ENCODE measurements around the gene DNAJB13. TPM values are rescaled to one million over a fixed set of nuclear protein-coding genes. Genes with fewer than 3 reads are reported as not detected.

DNAJB13 gene
- polyA plus RNA-seq (2012; rRNA removed), result 0.49 and 0.51 TPM in 2 replicates
- polyA plus RNA-seq (2012; cell fraction: cytosol; rRNA removed), result 0.26 and 0.28 TPM in 2 replicates
- 1.0 and 2.0 TPM in 2 replicates for polyA plus RNA-seq (2012; cell fraction: nucleus; rRNA removed)

GRCh38 chr11:73950869-73951710 lies at the start of gene DNAJB13:
Gene DNAJB13 (plus strand): TSS chr11:73951026. CDS start chr11:73951070, 44 bp downstream.
- ChIA-PET CTCF (interaction anchor here (0.8 to 1.9 kb wide), 3 partner anchors 11 to 304 kb away, joined by 3 to 8 read pairs (median 3); no protein-coding TSS in a partner anchor), POLR2A (no interaction called here)
- Histone ChIP-seq H3K9me2 (no peaks in the 10 kb centered on the region), H3K4me3 (ENCODE audit: low read depth in 2 of 2, low read length in 1 of 2) (no peak within 1 kb of the TSS), H3K9me3 (no peaks in the 10 kb centered on the region), H3K9ac (no peak within 1 kb of the TSS), H3K4me1 (ENCODE audit: control insufficient read depth in 1 of 2, insufficient read depth in 2 of 2, low read depth in 1 of 2, low read length in 1 of 2) (no peaks in the 10 kb centered on the region; a peak in 2 of 4 replicates), H2AFZ (ENCODE audit: low read depth) (no peak within 1 kb of the TSS), H3K36me3 (replicated peaks in 1 of 2; ENCODE audit: control insufficient read depth in 1 of 2, insufficient read depth in 2 of 2, low read length in 1 of 2) (no peaks in the 10 kb centered on the region), H3K27ac (ENCODE audit: low read depth in 2 of 2, low read length in 1 of 2) (no peak within 1 kb of the TSS), H3F3A (replicated peaks; ENCODE audit: insufficient read depth) (peaks cover 3% of the 10 kb centered on the region), H3K27me3 (ENCODE audit: insufficient read depth) (no peaks in the 10 kb centered on the region), H4K20me1 (ENCODE audit: insufficient read depth) (no peaks in the 10 kb centered on the region), H3K4me2 (no peak within 1 kb of the TSS), H3K79me2 (ENCODE audit: insufficient read depth) (no peaks in the 10 kb centered on the region)
- DNase-seq, result peak; percentile 72
- 92% methylated on average over 9 of the region's 12 CpGs for WGBS (ENCODE audit: low lambda C conversion rate)
- TF ChIP-seq FOSL2 (IDR thresholded peaks at IDR 0.05; ENCODE audit: borderline replicate concordance, low read depth), result no peak
- TF ChIP-seq RFX5 (IDR thresholded peaks at IDR 0.05; ENCODE audit: low read length), result no peak
- no peak for TF ChIP-seq JUND (IDR thresholded peaks at IDR 0.05)
- no peak for TF ChIP-seq GATA2 (CRISPR knock-in tag; IDR thresholded peaks at IDR 0.05)

GRCh38 chr11:73902303-73902702 lies 48.5 kb upstream of the DNAJB13 start:
- H3K9me3 ChIP-seq, result no peaks in the 10 kb centered on the region
- H3K4me2 ChIP-seq, result no peak overlapping the region
- DNase-seq, result no peak
- H3K9me2 ChIP-seq, result peaks cover 3% of the 10 kb centered on the region; the same call in 1 of the 2 replicates
- CTCF ChIA-PET, result no interaction called here
- no peaks in the 10 kb centered on the region for H3K27me3 ChIP-seq (ENCODE audit: insufficient read depth)
- POLR2A ChIA-PET, result no interaction called here
- no peak for TF ChIP-seq PBX3 (IDR thresholded peaks at IDR 0.05)
- no peak for TF ChIP-seq RCOR1 (IDR thresholded peaks at IDR 0.05; ENCODE audit: low read length)
- TF ChIP-seq FOSL2 (IDR thresholded peaks at IDR 0.05; ENCODE audit: borderline replicate concordance, low read depth), result no peak
- TF ChIP-seq POLR2AphosphoS5 (IDR thresholded peaks at IDR 0.05; ENCODE audit: low read depth, low read length), result no peak
- no peaks in the 10 kb centered on the region; a peak in 1 of 4 replicates for H3K4me1 ChIP-seq (ENCODE audit: control insufficient read depth in 1 of 2, insufficient read depth in 2 of 2, low read depth in 1 of 2, low read length in 1 of 2)
- no peaks in the 10 kb centered on the region for H3K79me2 ChIP-seq (ENCODE audit: insufficient read depth)
- no peak overlapping the region for H3K4me3 ChIP-seq (ENCODE audit: low read depth in 2 of 2, low read length in 1 of 2)
- H3K27ac ChIP-seq (ENCODE audit: low read depth in 2 of 2, low read length in 1 of 2), result no peak overlapping the region
- 89% methylated on average over 1 of the region's 1 CpG for WGBS (ENCODE audit: low lambda C conversion rate)
- no peak overlapping the region for H2AFZ ChIP-seq (ENCODE audit: low read depth)
- H3F3A ChIP-seq (replicated peaks; ENCODE audit: insufficient read depth), result peaks cover 10% of the 10 kb centered on the region
- H3K9ac ChIP-seq, result no peak overlapping the region
- no peaks in the 10 kb centered on the region for H4K20me1 ChIP-seq (ENCODE audit: insufficient read depth)
- H3K36me3 ChIP-seq (replicated peaks in 1 of 2; ENCODE audit: control insufficient read depth in 1 of 2, insufficient read depth in 2 of 2, low read length in 1 of 2), result peaks cover 19 to 27% of the 10 kb centered on the region in 2 experiments

GRCh38 chr11:73907191-73907590 lies 43.6 kb upstream of the DNAJB13 start:
- peaks cover 10% of the 10 kb centered on the region for H3F3A ChIP-seq (replicated peaks; ENCODE audit: insufficient read depth)
- no peak overlapping the region for H3K4me2 ChIP-seq
- ChIA-PET POLR2A (no interaction called here), CTCF (no interaction called here)
- H3K4me3 ChIP-seq (ENCODE audit: low read depth in 2 of 2, low read length in 1 of 2), result no peak overlapping the region
- H3K9ac ChIP-seq, result no peak overlapping the region
- H3K9me3 ChIP-seq, result no peaks in the 10 kb centered on the region
- no peak for DNase-seq
- no peaks in the 10 kb centered on the region; a peak in 1 of 4 replicates for H3K4me1 ChIP-seq (ENCODE audit: control insufficient read depth in 1 of 2, insufficient read depth in 2 of 2, low read depth in 1 of 2, low read length in 1 of 2)
- no peak overlapping the region for H2AFZ ChIP-seq (ENCODE audit: low read depth)
- H3K27ac ChIP-seq (ENCODE audit: low read depth in 2 of 2, low read length in 1 of 2), result no peak overlapping the region
- H3K79me2 ChIP-seq (ENCODE audit: insufficient read depth), result no peaks in the 10 kb centered on the region
- peaks cover 3% of the 10 kb centered on the region; the same call in 1 of the 2 replicates for H3K9me2 ChIP-seq
- H3K36me3 ChIP-seq (replicated peaks in 1 of 2; ENCODE audit: control insufficient read depth in 1 of 2, insufficient read depth in 2 of 2, low read length in 1 of 2), result peaks cover 15 to 26% of the 10 kb centered on the region in 2 experiments
- 88% methylated on average over 4 of the region's 4 CpGs for WGBS (ENCODE audit: low lambda C conversion rate)
- no peaks in the 10 kb centered on the region for H3K27me3 ChIP-seq (ENCODE audit: insufficient read depth)
- H4K20me1 ChIP-seq (ENCODE audit: insufficient read depth), result no peaks in the 10 kb centered on the region
- no peak for TF ChIP-seq ZBTB33 (IDR thresholded peaks at IDR 0.05; ENCODE audit: borderline replicate concordance, low read depth)
- TF ChIP-seq JUND (IDR thresholded peaks at IDR 0.05), result no peak
- TF ChIP-seq EZH2phosphoT487 (IDR thresholded peaks at IDR 0.05; ENCODE audit: borderline replicate concordance, low read depth), result no peak
- TF ChIP-seq REST (IDR thresholded peaks at IDR 0.05; ENCODE audit: low read depth, low read length), result no peak
- TF ChIP-seq ELF1 (IDR thresholded peaks at IDR 0.05), result no peak
- no peak for TF ChIP-seq EP300 (IDR thresholded peaks at IDR 0.05; ENCODE audit: borderline replicate concordance in 1 of 2, low read depth in 1 of 2, low read length in 1 of 2)
- no peak for TF ChIP-seq MXI1 (IDR thresholded peaks at IDR 0.05; ENCODE audit: low read depth, low read length)
